B cell (primary cell): ENCODE data around the gene ASIP. TPM values are rescaled to one million over a fixed set of nuclear protein-coding genes. Genes with fewer than 3 reads are reported as not detected.

Experiments used
- ATAC-seq: fragments of 200-7000 bp; cut with Tn5 transposase; one replicate; pipeline ENCODE4 v1.10.0; 2021; ENCODE audit warnings: low read depth, mild to moderate bottlenecking, moderate number of reproducible peaks, moderate library complexity
- CTCF ChIA-PET: fragments of 350-600 bp; sonication (Branson Sonifier 250); formaldehyde crosslinking; loops from one replicate; lab custom pipeline; 2021; ENCODE audit warnings: antibody characterized with exemption, inconsistent platforms; lab: Charles Lee
- POLR2A ChIA-PET: fragments of 350-600 bp; sonication (Branson Sonifier 250); formaldehyde crosslinking; loops from one replicate; lab custom pipeline; 2021; ENCODE audit warnings: antibody characterized with exemption; lab: Charles Lee
- DNase-seq: peaks from one replicate; pipeline ENCODE4 v3.0.0; 2013
- H2AFZ ChIP-seq: 2 replicates; pipeline ENCODE4 v1.6.1; 2012; ENCODE audit warnings: mild to moderate bottlenecking, low read depth, low read length; ENCODE audit not compliant: insufficient read depth, poor library complexity, severe bottlenecking
- H3K27ac ChIP-seq, 2 donors: 1 replicate in 1 of 2; 2 replicates in 1 of 2; pipeline ENCODE4 v1.5.1; 2012 to 2013; ENCODE audit warnings: low read length in 2 of 2, mild to moderate bottlenecking in 2 of 2, moderate library complexity in 1 of 2
- H3K27me3 ChIP-seq, 4 experiments: fragments of 200-600 bp in 1 of 4; sonication (generic) in 1 of 4; replicated peaks in 1 of 4; 1 replicate in 2 of 4; 2 replicates in 2 of 4; pipeline versions ENCODE4 v1.6.1 to v1.7.0; 2013 to 2016; ENCODE audit warnings: low read length in 3 of 4, mild to moderate bottlenecking in 2 of 4, mixed read lengths in 1 of 4, moderate library complexity in 1 of 4; ENCODE audit not compliant: insufficient read depth in 4 of 4, control insufficient read depth in 3 of 4; ENCODE audit errors: control extremely low read depth in 1 of 4
- H3K36me3 ChIP-seq, 2 experiments: replicated peaks in 1 of 2; 1 replicate in 1 of 2; 2 replicates in 1 of 2; pipeline versions ENCODE4 v1.6.1 to v1.7.1; 2013; ENCODE audit warnings: low read length in 1 of 2; ENCODE audit not compliant: insufficient read depth in 2 of 2, control insufficient read depth in 1 of 2; ENCODE audit errors: control extremely low read depth in 1 of 2, extremely low read depth in 1 of 2
- H3K4me1 ChIP-seq, 2 donors: fragments of 200-600 bp in 1 of 2; sonication (generic) in 1 of 2; 1 replicate in 1 of 2; 2 replicates in 1 of 2; pipeline versions ENCODE4 v1.5.1 to v1.6.1; 2013 to 2017; ENCODE audit warnings: low read length in 2 of 2; ENCODE audit not compliant: control insufficient read depth in 2 of 2, insufficient read depth in 2 of 2
- H3K4me2 ChIP-seq: replicated peaks from 2 replicates; pipeline ENCODE3; 2012; ENCODE audit warnings: mild to moderate bottlenecking, low read depth, low read length; ENCODE audit not compliant: poor library complexity, severe bottlenecking
- H3K4me3 ChIP-seq, 5 experiments: fragments of 200-600 bp in 1 of 5; sonication (generic) in 1 of 5; 1 replicate in 3 of 5; 2 replicates in 2 of 5; pipeline versions ENCODE4 v1.5.1 to v1.7.0; 2011 to 2016; ENCODE audit warnings: low read length in 4 of 5, mild to moderate bottlenecking in 4 of 5, low read depth in 2 of 5, control low read depth in 1 of 5, moderate library complexity in 1 of 5; ENCODE audit not compliant: insufficient read depth in 1 of 5; ENCODE audit errors: control extremely low read depth in 1 of 5, extremely low read depth in 1 of 5
- H3K79me2 ChIP-seq: fragments of 200-600 bp; sonication (generic); one replicate; pipeline ENCODE4 v1.6.0; 2016; ENCODE audit warnings: low read length; ENCODE audit not compliant: control insufficient read depth, insufficient read depth
- H3K9ac ChIP-seq: fragments of 200-600 bp; sonication (generic); 2 replicates; pipeline ENCODE4 v1.6.1; 2017; ENCODE audit warnings: mild to moderate bottlenecking, low read length, moderate library complexity
- H3K9me3 ChIP-seq, 3 donors: one replicate each; pipeline versions ENCODE4 v1.6.1 to v1.7.1; 2013; ENCODE audit warnings: low read length in 2 of 3; ENCODE audit not compliant: control insufficient read depth in 2 of 3, insufficient read depth in 1 of 3; ENCODE audit errors: control extremely low read depth in 1 of 3
- H4K20me1 ChIP-seq: 2 replicates; pipeline ENCODE4 v1.6.0; 2012; ENCODE audit warnings: mild to moderate bottlenecking, low read length; ENCODE audit not compliant: insufficient read depth, control insufficient read depth, poor library complexity, severe bottlenecking
- H3K27ac Mint-ChIP-seq: one replicate; pipeline ENCODE4 v1.8.0; 2021; ENCODE audit warnings: mixed read lengths
- H3K27me3 Mint-ChIP-seq: one replicate; pipeline ENCODE4 v1.8.0; 2021; ENCODE audit warnings: mixed read lengths
- H3K4me1 Mint-ChIP-seq: one replicate; pipeline ENCODE4 v1.8.0; 2021; ENCODE audit warnings: mixed read lengths
- H3K4me3 Mint-ChIP-seq: one replicate; pipeline ENCODE4 v1.8.0; 2021; ENCODE audit warnings: mixed read lengths
- H3K9me3 Mint-ChIP-seq: one replicate; pipeline ENCODE4 v1.8.0; 2022; ENCODE audit warnings: mixed read lengths; ENCODE audit not compliant: insufficient read depth
- CTCF ChIP-seq: fragments of 200-600 bp; IDR thresholded peaks from one replicate; pipeline ENCODE4 v1.8.0; 2022; ENCODE audit warnings: antibody characterized with exemption, mild to moderate bottlenecking
- EZH2 ChIP-seq: IDR thresholded peaks from 2 replicates; pipeline ENCODE4 v1.6.1; 2012; ENCODE audit warnings: borderline replicate concordance, low read depth, mild to moderate bottlenecking, moderate library complexity, low read length; ENCODE audit not compliant: insufficient read depth, poor library complexity, severe bottlenecking
- whole genome bisulfite sequencing: methylation state at CpG from one replicate; pipeline ENCODE4 v1.1.5; 2013; ENCODE audit warnings: missing lambda C conversion rate; ENCODE audit not compliant: insufficient coverage; 5-methylcytosine and 5-hydroxymethylcytosine counted together
- intact Hi-C: fragments of 100-400 bp; cut with micrococcal nuclease; formaldehyde crosslinking; loops from one replicate; pipeline ENCODE4 v1.10.0; 2022
- polyA plus RNA-seq: library from polyadenylated mRNA; depleted of rRNA; stranded (reverse); fragments of >200 nt; gene quantifications from 2 replicates; pipeline ENCODE4 v1.2.3, GENCODE V29; 2012
- total RNA-seq, 2 donors: library from RNA; stranded (reverse); fragments of 120-200 nt in 1 of 2; gene quantifications; 1 replicate in 1 of 2; 2 replicates in 1 of 2; pipeline versions ENCODE4 v1.2.3 to v1.2.4, GENCODE V29; 2013 to 2022

Gene ASIP
- total and polyA plus RNA-seq, 2 donors (not counting 1 experiment from before 2014, with no cell fraction given): 0.24 TPM; not detected in 1

GRCh38 chr20:34233687-34234086, 7.5 kb upstream of the ASIP start:
- Mint-ChIP-seq H3K9me3 (peaks cover 7% of the 10 kb centered on the region), H3K27ac (no peak overlapping the region), H3K27me3 (peaks cover 3% of the 10 kb centered on the region), H3K4me3 (no peak overlapping the region), H3K4me1 (no peaks in the 10 kb centered on the region)
- H3K36me3 ChIP-seq: no peaks in the 10 kb centered on the region
- DNase-seq: no peak
- ChIA-PET POLR2A (no interaction called here), CTCF (no interaction called here)
- no peak for ATAC-seq
- no peak overlapping the region for H3K4me3 ChIP-seq
- no peaks in the 10 kb centered on the region for H4K20me1 ChIP-seq
- no peaks in the 10 kb centered on the region for H3K79me2 ChIP-seq
- H3K4me2 ChIP-seq: no peak overlapping the region
- no peak overlapping the region for H2AFZ ChIP-seq
- H3K9me3 ChIP-seq: peaks cover 4 to 17% (median 9%) of the 10 kb centered on the region in 3 donors
- intact Hi-C loops: no loop called here
- no peak overlapping the region for H3K9ac ChIP-seq
- TF ChIP-seq CTCF (no peak), EZH2 (no peak)
- H3K27ac ChIP-seq: no peak overlapping the region
- no peaks in the 10 kb centered on the region for H3K27me3 ChIP-seq
- H3K4me1 ChIP-seq: no peaks in the 10 kb centered on the region

- H3K9me3 Mint-ChIP-seq: peaks cover 7% of the 10 kb centered on the region
- no peak overlapping the region for H3K27ac Mint-ChIP-seq
- peaks cover 16% of the 10 kb centered on the region for H3K4me1 Mint-ChIP-seq
- no peaks in the 10 kb centered on the region for H3K36me3 ChIP-seq
- H3K27ac ChIP-seq: no peak overlapping the region
- H3K27me3 ChIP-seq: no peaks in the 10 kb centered on the region
- H3K4me2 ChIP-seq: no peak overlapping the region
- ATAC-seq (no peak), DNase-seq (no peak)
- intact Hi-C loops: no loop called here
- TF ChIP-seq CTCF: no peak
- no peak for TF ChIP-seq EZH2
- ChIA-PET POLR2A (no interaction called here), CTCF (no interaction called here)
- 94% methylated on average over 2 of the region's 2 CpGs for WGBS
- H4K20me1 ChIP-seq: no peaks in the 10 kb centered on the region
- H3K4me3 Mint-ChIP-seq: no peak overlapping the region
- H2AFZ ChIP-seq: no peak overlapping the region
- peaks cover 15% of the 10 kb centered on the region in 2 donors for H3K4me1 ChIP-seq
- H3K9me3 ChIP-seq: peaks cover 4 to 17% (median 9%) of the 10 kb centered on the region in 3 donors
- peaks cover 3% of the 10 kb centered on the region for H3K27me3 Mint-ChIP-seq
- H3K9ac ChIP-seq: no peak overlapping the region
- H3K4me3 ChIP-seq: no peak overlapping the region
- H3K79me2 ChIP-seq: no peaks in the 10 kb centered on the region
Measured at GRCh38 chr20:34235875-34236274, 5.3 kb upstream of the ASIP start.
